GM12878 (cell line): Measurements from ENCODE around the gene RAP1A. TPM values are rescaled to one million over a fixed set of nuclear protein-coding genes. Genes with fewer than 3 reads are reported as not detected.

ENCODE experiments used
- BCL11A ChIP-seq: IDR thresholded peaks from 2 replicates; pipeline ENCODE4 v1.6.1; 2011; ENCODE audit warnings: low read depth, low read length
- CHD2 ChIP-seq: IDR thresholded peaks from 2 replicates; pipeline ENCODE4 v1.6.1; 2011; ENCODE audit warnings: low read depth, low read length, improper control_type of control experiment, borderline replicate concordance
- CREB1 ChIP-seq: IDR thresholded peaks from 2 replicates; pipeline ENCODE4 v1.6.1; 2012; ENCODE audit warnings: low read depth, mild to moderate bottlenecking, inconsistent platforms
- ETV6 ChIP-seq, 2 experiments: fragments of 450-650 bp in 1 of 2; IDR thresholded peaks in 1 of 2; conservative IDR thresholded peaks in 1 of 2; 2 replicates each; pipeline ENCODE4 v1.6.1; 2014; ENCODE audit warnings: antibody characterized with exemption in 1 of 2, borderline replicate concordance in 1 of 2, low read depth in 1 of 2, mild to moderate bottlenecking in 1 of 2, moderate library complexity in 1 of 2
- GABPA ChIP-seq: IDR thresholded peaks from 2 replicates; pipeline ENCODE4 v1.6.1; 2014; ENCODE audit warnings: antibody characterized with exemption, low read depth, mild to moderate bottlenecking, inconsistent platforms
- HDAC2 ChIP-seq: fragments of 200-600 bp; sonication (generic); IDR thresholded peaks from 2 replicates; pipeline ENCODE4 v1.6.1; 2017
- HDAC6 ChIP-seq: fragments of 200-600 bp; sonication (generic); IDR thresholded peaks from one replicate; pipeline ENCODE4 v1.8.0; 2017; ENCODE audit warnings: antibody characterized with exemption; ENCODE audit not compliant: unreplicated experiment
- HDGF ChIP-seq: fragments of 450-650 bp; IDR thresholded peaks from 2 replicates; pipeline ENCODE4 v1.6.1; 2016; ENCODE audit warnings: antibody characterized with exemption
- HSF1 ChIP-seq: fragments of 150-350 bp; IDR thresholded peaks from 2 replicates; pipeline ENCODE4 v1.6.1; 2014; ENCODE audit warnings: mild to moderate bottlenecking, low read depth, low read length
- KAT2A ChIP-seq: conservative IDR thresholded peaks from 2 replicates; pipeline ENCODE4 v1.6.1; 2011; ENCODE audit warnings: low read depth, low read length; ENCODE audit not compliant: control insufficient read depth
- KDM1A ChIP-seq: fragments of 200-600 bp; sonication (generic); IDR thresholded peaks from 2 replicates; pipeline ENCODE4 v1.6.1; 2016; ENCODE audit warnings: borderline replicate concordance
- MTA3 ChIP-seq: IDR thresholded peaks from 2 replicates; pipeline ENCODE4 v1.6.1; 2012; ENCODE audit warnings: low read length, inconsistent platforms, borderline replicate concordance
- RUNX3 ChIP-seq: IDR thresholded peaks from 2 replicates; pipeline ENCODE4 v1.6.1; 2012; ENCODE audit warnings: low read length, inconsistent platforms
- ZNF207 ChIP-seq: fragments of 450-650 bp; IDR thresholded peaks from 2 replicates; pipeline ENCODE4 v1.6.1; 2014; ENCODE audit warnings: antibody characterized with exemption, mild to moderate bottlenecking, borderline replicate concordance
- polyA plus RNA-seq, 11 experiments: library from polyadenylated mRNA; depleted of rRNA in 4 of 11; unstranded in 6 of 11; stranded (reverse) in 5 of 11; fragments of >200 nt; fragmentation: Nextera tagmentation in 4 of 11; fragmentation: Illumina TruSeq in 1 of 11; extraction: Ambion mirVana in 4 of 11; extraction: Trizol in 1 of 11; gene quantifications; 1 replicate in 1 of 11; 2 replicates in 10 of 11; pipeline versions ENCODE4 v1.2.1 to v1.2.3, GENCODE V29; 2011 to 2016; ENCODE audit warnings: inconsistent platforms in 2 of 11, missing spikeins in 2 of 11, low read depth in 1 of 11
- total RNA-seq, 4 experiments: library from RNA; depleted of rRNA in 3 of 4; stranded (reverse); fragments of >200 nt in 3 of 4; fragmentation: Illumina TruSeq in 1 of 4; extraction: Trizol in 1 of 4; gene quantifications; 2 replicates each; pipeline versions ENCODE4 v1.2.1 to v1.2.3, GENCODE V29; 2013 to 2021

RAP1A gene
- total and polyA plus RNA-seq, 10 of the 15 experiments (the other 5 are each of a cell fraction or from before 2014, with no cell fraction given) = 38.4 to 213 (median 86.0) TPM

- TF ChIP-seq HSF1 = peak; percentile 37; the same call in 1 of the 2 replicates
- peak; percentile 90 for TF ChIP-seq RUNX3
- no peak for TF ChIP-seq HDAC6
- no peak for TF ChIP-seq HDAC2
- TF ChIP-seq HDGF = peak; percentile 82
- no peak for TF ChIP-seq KAT2A
- TF ChIP-seq CHD2 = peak; percentile 91
- peak; percentile 87 for TF ChIP-seq ZNF207
- TF ChIP-seq MTA3 = peak; percentile 99
- no peak for TF ChIP-seq KDM1A
- peak in 1 of 2 experiments; percentile 94; a peak in 2 of 4 replicates for TF ChIP-seq ETV6 (conservative IDR thresholded peaks at IDR 0.05 in 1 of 2, IDR thresholded peaks at IDR 0.05 in 1 of 2; ENCODE audit: borderline replicate concordance in 1 of 2, low read depth in 1 of 2)
- TF ChIP-seq CREB1 = peak; percentile 80
- TF ChIP-seq GABPA = peak; percentile 55; the same call in 1 of the 2 replicates
- TF ChIP-seq BCL11A = peak; percentile 89
These were observed 26.9 kb upstream of the RAP1A start (continued) for GRCh38 chr1:111592389-111593361.
